Lower lobe of right lung (tissue), 2 donors: ENCODE measurements around the gene MITF. TPM values are rescaled to one million over a fixed set of nuclear protein-coding genes. Genes with fewer than 3 reads are reported as not detected.

Source experiments
- ATAC-seq, 2 donors: fragments of 200-7000 bp; cut with Tn5 transposase; one replicate each; pipeline ENCODE4 v1.9.1; 2020 to 2022; ENCODE audit warnings: mild to moderate bottlenecking in 2 of 2, moderate library complexity in 2 of 2
- DNase-seq: peaks from one replicate; pipeline ENCODE4 v3.0.0-alpha.2; 2020
- H3K27ac ChIP-seq: fragments of 200-600 bp; one replicate; pipeline ENCODE4 v1.8.0; 2022
- H3K27me3 ChIP-seq: fragments of 200-600 bp; one replicate; pipeline ENCODE4 v1.8.0; 2022; ENCODE audit warnings: low read depth
- H3K36me3 ChIP-seq: fragments of 200-600 bp; one replicate; pipeline ENCODE4 v1.8.0; 2022; ENCODE audit warnings: mild to moderate bottlenecking
- H3K4me1 ChIP-seq: fragments of 200-600 bp; one replicate; pipeline ENCODE4 v1.8.0; 2022
- H3K4me3 ChIP-seq: fragments of 200-600 bp; one replicate; pipeline ENCODE4 v1.8.0; 2022; ENCODE audit warnings: mild to moderate bottlenecking
- H3K9me3 ChIP-seq: fragments of 200-600 bp; one replicate; pipeline ENCODE4 v1.8.0; 2022
- intact Hi-C: fragments of 100-400 bp; cut with DNase I; formaldehyde crosslinking; loops from one replicate; pipeline ENCODE4 v1.11.0; 2022
- total RNA-seq: library from RNA; stranded (reverse); fragmentation: NEBNext Ultra II Directional; extraction: Animal tissue kit (Norgen Biotek cat#: 25700); gene quantifications from one replicate; pipeline ENCODE4 v1.2.1, GENCODE V29; 2021
- TF ChIP-seq, protein P1 (sequence below): fragments of 200-600 bp; IDR thresholded peaks from one replicate; pipeline ENCODE4 v1.8.0; 2022; ENCODE audit warnings: antibody characterized with exemption, mild to moderate bottlenecking
- donor health status: DM: no; HTN: yes; CAD: no; lungs with severe emphysema.

Gene MITF
- total RNA-seq, 1 donor from 2014 or later, result 45.1 TPM

- no peaks in the 10 kb centered on the region for H3K36me3 ChIP-seq
- TF ChIP-seq, protein P1, sequence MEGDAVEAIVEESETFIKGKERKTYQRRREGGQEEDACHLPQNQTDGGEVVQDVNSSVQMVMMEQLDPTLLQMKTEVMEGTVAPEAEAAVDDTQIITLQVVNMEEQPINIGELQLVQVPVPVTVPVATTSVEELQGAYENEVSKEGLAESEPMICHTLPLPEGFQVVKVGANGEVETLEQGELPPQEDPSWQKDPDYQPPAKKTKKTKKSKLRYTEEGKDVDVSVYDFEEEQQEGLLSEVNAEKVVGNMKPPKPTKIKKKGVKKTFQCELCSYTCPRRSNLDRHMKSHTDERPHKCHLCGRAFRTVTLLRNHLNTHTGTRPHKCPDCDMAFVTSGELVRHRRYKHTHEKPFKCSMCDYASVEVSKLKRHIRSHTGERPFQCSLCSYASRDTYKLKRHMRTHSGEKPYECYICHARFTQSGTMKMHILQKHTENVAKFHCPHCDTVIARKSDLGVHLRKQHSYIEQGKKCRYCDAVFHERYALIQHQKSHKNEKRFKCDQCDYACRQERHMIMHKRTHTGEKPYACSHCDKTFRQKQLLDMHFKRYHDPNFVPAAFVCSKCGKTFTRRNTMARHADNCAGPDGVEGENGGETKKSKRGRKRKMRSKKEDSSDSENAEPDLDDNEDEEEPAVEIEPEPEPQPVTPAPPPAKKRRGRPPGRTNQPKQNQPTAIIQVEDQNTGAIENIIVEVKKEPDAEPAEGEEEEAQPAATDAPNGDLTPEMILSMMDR, result no peak
- intact Hi-C loops, result no loop called here
- DNase-seq (no peak), ATAC-seq (peak; percentile 82 to 94)
- H3K27me3 ChIP-seq, result no peaks in the 10 kb centered on the region
- H3K9me3 ChIP-seq, result no peaks in the 10 kb centered on the region
- H3K27ac ChIP-seq, result peak overlapping the region; percentile 2
- H3K4me1 ChIP-seq, result peaks cover 26% of the 10 kb centered on the region
- no peak overlapping the region for H3K4me3 ChIP-seq
These were observed 31.0 kb downstream of the MITF start for GRCh38 chr3:69770219-69770618.

- TF ChIP-seq, protein P1, result no peak
- no peaks in the 10 kb centered on the region for H3K36me3 ChIP-seq
- ATAC-seq (peak; percentile 52 to 69), DNase-seq (no peak)
- intact Hi-C loops, result no loop called here
- H3K9me3 ChIP-seq, result no peaks in the 10 kb centered on the region
- H3K4me1 ChIP-seq, result peaks cover 25% of the 10 kb centered on the region
- no peak overlapping the region for H3K4me3 ChIP-seq
- peak overlapping the region; percentile 2 for H3K27ac ChIP-seq
- no peaks in the 10 kb centered on the region for H3K27me3 ChIP-seq
These were observed 31.8 kb downstream of the MITF start for GRCh38 chr3:69770976-69771634.

DNA sequence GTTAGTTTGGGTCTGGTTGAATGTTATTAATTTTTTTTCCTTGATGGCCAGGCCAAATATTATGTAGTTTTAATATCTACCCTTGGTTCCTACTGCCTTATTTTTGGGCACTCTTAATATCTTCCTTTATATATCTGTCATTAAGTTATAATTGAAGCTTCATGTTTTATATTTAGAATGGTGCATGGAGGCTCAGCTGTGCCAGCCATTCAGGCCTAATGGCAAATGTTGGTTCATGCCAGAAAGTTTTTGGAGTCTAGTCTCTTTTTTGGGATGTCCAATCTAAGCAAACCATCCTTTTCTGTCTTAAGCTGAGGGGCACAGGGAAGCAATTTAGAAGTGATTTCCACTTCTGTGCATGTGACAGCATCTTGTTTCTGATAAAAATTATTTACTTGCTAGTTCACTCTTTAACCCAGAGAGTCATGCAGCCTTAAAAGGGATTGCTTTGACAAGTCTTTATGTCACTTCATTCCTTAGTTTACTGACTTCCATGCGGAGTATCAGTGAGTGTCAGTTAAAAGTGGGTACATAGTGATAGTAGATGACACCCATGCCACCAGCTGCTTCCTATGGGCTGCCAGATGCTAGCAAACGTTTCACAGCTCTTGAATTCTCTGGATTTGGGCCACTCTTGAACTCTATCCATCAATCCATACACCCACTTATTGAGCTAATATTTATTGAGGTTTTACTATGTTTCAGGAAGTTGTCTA lies 33.0 kb downstream of the MITF start:
- TF ChIP-seq, protein P1, result no peak
- intact Hi-C loops, result no loop called here
- no peak overlapping the region for H3K27ac ChIP-seq
- H3K9me3 ChIP-seq, result no peaks in the 10 kb centered on the region
- ATAC-seq (no peak), DNase-seq (no peak)
- H3K36me3 ChIP-seq, result no peaks in the 10 kb centered on the region
- H3K4me1 ChIP-seq, result peaks cover 25% of the 10 kb centered on the region
- no peak overlapping the region for H3K4me3 ChIP-seq
- H3K27me3 ChIP-seq, result no peaks in the 10 kb centered on the region

GRCh38 chr3:69774029-69774428 lies 34.8 kb downstream of the MITF start:
- no peaks in the 10 kb centered on the region for H3K36me3 ChIP-seq
- no peaks in the 10 kb centered on the region for H3K9me3 ChIP-seq
- no peak overlapping the region for H3K4me3 ChIP-seq
- peaks cover 25% of the 10 kb centered on the region for H3K4me1 ChIP-seq
- TF ChIP-seq, protein P1, result no peak
- intact Hi-C loops, result no loop called here
- no peak overlapping the region for H3K27ac ChIP-seq
- DNase-seq, result no peak
- H3K27me3 ChIP-seq, result no peaks in the 10 kb centered on the region
- no peak for ATAC-seq

DNA sequence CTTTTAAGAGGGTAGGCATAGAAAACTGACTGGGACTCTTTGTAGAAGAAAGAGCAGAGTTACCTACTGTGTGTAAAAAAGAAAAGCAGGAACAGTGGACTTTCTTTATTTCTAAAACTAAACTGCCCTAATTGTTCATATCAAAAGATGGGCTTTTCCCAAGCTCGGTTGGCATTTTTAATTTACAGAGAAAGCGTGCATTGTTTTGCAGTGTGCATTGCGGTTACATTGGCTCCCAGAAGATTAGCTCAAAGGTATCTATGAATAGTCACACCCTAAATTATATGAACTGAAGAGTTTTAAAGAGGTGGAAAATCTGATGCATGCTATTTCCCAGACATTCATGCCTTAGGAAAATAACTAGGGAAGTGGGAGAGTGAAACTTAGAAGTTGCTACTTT lies 36.5 kb downstream of the MITF start:
- no peaks in the 10 kb centered on the region for H3K27me3 ChIP-seq

More for the DNA sequence above, 36.5 kb downstream of the MITF start:
- peaks cover 17% of the 10 kb centered on the region for H3K4me1 ChIP-seq
- no peak overlapping the region for H3K4me3 ChIP-seq
- ATAC-seq (no peak), DNase-seq (no peak)
- intact Hi-C loops, result no loop called here
- H3K36me3 ChIP-seq, result no peaks in the 10 kb centered on the region
- TF ChIP-seq, protein P1, result no peak
- no peak overlapping the region for H3K27ac ChIP-seq
- no peaks in the 10 kb centered on the region for H3K9me3 ChIP-seq
